ENCODE results near the gene ZNF473. TPM values are rescaled to one million over a fixed set of nuclear protein-coding genes. Genes with fewer than 3 reads are reported as not detected.
"Not testable (repeated sequence)": the region's sequence is repeated elsewhere in the genome, so short reads cannot be mapped to it uniquely, and the experiment has no call there.

The ZNF473 gene
- total RNA-seq, 4 donors from 2014 or later: 3.6 to 14.9 (median 4.5) TPM

GRCh38 chr19:50065938-50066337 lies 40.1 kb downstream of the ZNF473 start:
- H3K27ac ChIP-seq: no peak overlapping the region
- intact Hi-C loops (cut with DNase I): no loop called here
- no peaks in the 10 kb centered on the region for H3K27me3 ChIP-seq
- no peak for DNase-seq
- H3K4me3 ChIP-seq: no peak overlapping the region
- H3K36me3 ChIP-seq: no peaks in the 10 kb centered on the region
- TF ChIP-seq POLR2A (IDR thresholded peaks at IDR 0.05) (no peak), CTCF (IDR thresholded peaks at IDR 0.05) (no peak)
- 71 to 82% methylated on average over 7 to 10 of the region's 10 CpGs for WGBS, 2 donors
- peaks cover 0 to under 1% (median 0%) of the 10 kb centered on the region in 3 donors for H3K9me3 ChIP-seq
- H3K4me1 ChIP-seq: no peaks in the 10 kb centered on the region

GRCh38 chr19:50067575-50067974 lies 41.8 kb downstream of the ZNF473 start:
- no peak for TF ChIP-seq CTCF (IDR thresholded peaks at IDR 0.05)
- TF ChIP-seq POLR2A (IDR thresholded peaks at IDR 0.05): no peak
- H3K4me1 ChIP-seq: no peaks in the 10 kb centered on the region
- no peak overlapping the region for H3K4me3 ChIP-seq
- H3K36me3 ChIP-seq: no peaks in the 10 kb centered on the region
- 70 to 76% methylated on average over 6 of the region's 6 CpGs for WGBS, 2 donors
- no peaks in the 10 kb centered on the region for H3K27me3 ChIP-seq
- no peaks in the 10 kb centered on the region for H3K9me3 ChIP-seq
- intact Hi-C loops (cut with DNase I): no loop called here
- H3K27ac ChIP-seq: no peak overlapping the region
- no peak for DNase-seq

- H3K36me3 ChIP-seq; H3K4me3 ChIP-seq; H3K27ac ChIP-seq; intact Hi-C loops (cut with DNase I); H3K27me3 ChIP-seq; DNase-seq; H3K4me1 ChIP-seq; H3K9me3 ChIP-seq: not testable (repeated sequence)
- 65 to 81% methylated on average over 5 of the region's 5 CpGs for WGBS, 2 donors
Measured at GRCh38 chr19:50068382-50068781, 42.6 kb downstream of the ZNF473 start.

- WGBS, 2 donors: 33 to 41% methylated on average over 1 to 2 of the region's 8 CpGs
- H3K36me3 ChIP-seq; H3K4me3 ChIP-seq; intact Hi-C loops (cut with DNase I); H3K27ac ChIP-seq; H3K9me3 ChIP-seq; H3K4me1 ChIP-seq; H3K27me3 ChIP-seq; DNase-seq: not testable (repeated sequence)
Measured at GRCh38 chr19:50075076-50075475, 49.3 kb downstream of the ZNF473 start.

GRCh38 chr19:50075644-50076372 lies 50.0 kb downstream of the ZNF473 start:
- H3K9me3 ChIP-seq; DNase-seq; H3K36me3 ChIP-seq; H3K4me1 ChIP-seq; intact Hi-C loops (cut with DNase I); H3K27me3 ChIP-seq; H3K27ac ChIP-seq; H3K4me3 ChIP-seq: not testable (repeated sequence)
- WGBS, 2 donors: 58 to 89% methylated on average over 5 to 11 of the region's 14 CpGs

- intact Hi-C loops (cut with DNase I): not testable (repeated sequence)
- 59% methylated on average over 5 to 7 of the region's 10 CpGs for WGBS, 2 donors
Measured at GRCh38 chr19:50076581-50077355, 51.0 kb downstream of the ZNF473 start.

GRCh38 chr19:50079014-50079413 lies 53.2 kb downstream of the ZNF473 start:
- H3K4me1 ChIP-seq; DNase-seq; intact Hi-C loops (cut with DNase I); H3K9me3 ChIP-seq; H3K27me3 ChIP-seq; H3K4me3 ChIP-seq; H3K36me3 ChIP-seq; H3K27ac ChIP-seq: not testable (repeated sequence)
- 74% methylated on average over 4 of the region's 5 CpGs for WGBS, 2 donors

More at GRCh38 chr19:50076581-50077355, 51.0 kb downstream of the ZNF473 start:
- H3K27ac ChIP-seq, H3K4me3 ChIP-seq, H3K36me3 ChIP-seq, H3K9me3 ChIP-seq, DNase-seq, H3K4me1 ChIP-seq, H3K27me3 ChIP-seq: not testable (repeated sequence)

- WGBS, 2 donors: 50 to 64% methylated on average over 1 to 2 of the region's 2 CpGs
- DNase-seq; intact Hi-C loops (cut with DNase I): not testable (repeated sequence)
Measured at GRCh38 chr19:50084440-50084839, 58.6 kb downstream of the ZNF473 start.

GRCh38 chr19:50087153-50087552 lies 61.3 kb downstream of the ZNF473 start:
- H3K9me3 ChIP-seq; intact Hi-C loops (cut with DNase I); DNase-seq; H3K36me3 ChIP-seq; H3K27me3 ChIP-seq; H3K4me1 ChIP-seq; H3K27ac ChIP-seq; H3K4me3 ChIP-seq: not testable (repeated sequence)
- 50 to 83% methylated on average over 1 to 4 of the region's 4 CpGs for WGBS, 2 donors

More at GRCh38 chr19:50084440-50084839, 58.6 kb downstream of the ZNF473 start:
- H3K9me3 ChIP-seq, H3K27ac ChIP-seq, H3K4me1 ChIP-seq, H3K4me3 ChIP-seq, H3K36me3 ChIP-seq, H3K27me3 ChIP-seq: not testable (repeated sequence)

Measured in esophagus squamous epithelium (tissue), 5 donors.